Measurements from ENCODE around the gene STT3B.

DNA sequence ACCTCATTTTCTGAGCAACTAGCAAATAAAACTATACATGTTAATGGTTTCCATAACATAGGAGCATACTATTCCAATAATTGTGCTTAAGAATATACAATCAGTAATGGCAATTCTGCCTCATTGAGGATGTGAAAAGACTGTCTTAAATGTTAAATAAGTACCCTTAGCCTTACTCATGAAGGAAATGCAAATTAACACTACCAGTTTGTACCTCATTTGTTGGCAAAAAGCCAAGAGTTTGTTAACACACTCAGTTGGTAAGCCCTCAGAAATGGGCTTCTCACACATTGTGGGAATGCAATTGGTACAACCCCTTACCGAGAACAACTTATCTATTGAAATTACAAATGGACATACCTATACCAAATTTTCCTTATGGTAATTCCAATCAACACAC is 9.2 kb upstream of the STT3B start:
- TF ChIP-seq EP300 (IDR thresholded peaks at IDR 0.05), result no peak
- TF ChIP-seq, protein P1, sequence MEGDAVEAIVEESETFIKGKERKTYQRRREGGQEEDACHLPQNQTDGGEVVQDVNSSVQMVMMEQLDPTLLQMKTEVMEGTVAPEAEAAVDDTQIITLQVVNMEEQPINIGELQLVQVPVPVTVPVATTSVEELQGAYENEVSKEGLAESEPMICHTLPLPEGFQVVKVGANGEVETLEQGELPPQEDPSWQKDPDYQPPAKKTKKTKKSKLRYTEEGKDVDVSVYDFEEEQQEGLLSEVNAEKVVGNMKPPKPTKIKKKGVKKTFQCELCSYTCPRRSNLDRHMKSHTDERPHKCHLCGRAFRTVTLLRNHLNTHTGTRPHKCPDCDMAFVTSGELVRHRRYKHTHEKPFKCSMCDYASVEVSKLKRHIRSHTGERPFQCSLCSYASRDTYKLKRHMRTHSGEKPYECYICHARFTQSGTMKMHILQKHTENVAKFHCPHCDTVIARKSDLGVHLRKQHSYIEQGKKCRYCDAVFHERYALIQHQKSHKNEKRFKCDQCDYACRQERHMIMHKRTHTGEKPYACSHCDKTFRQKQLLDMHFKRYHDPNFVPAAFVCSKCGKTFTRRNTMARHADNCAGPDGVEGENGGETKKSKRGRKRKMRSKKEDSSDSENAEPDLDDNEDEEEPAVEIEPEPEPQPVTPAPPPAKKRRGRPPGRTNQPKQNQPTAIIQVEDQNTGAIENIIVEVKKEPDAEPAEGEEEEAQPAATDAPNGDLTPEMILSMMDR (IDR thresholded peaks at IDR 0.05), result no peak

All from stomach (tissue), 4 donors.